Femur (tissue), 1 donor: ENCODE measurements around the gene USHBP1.

Experiments
- DNase-seq: peaks from one replicate; pipeline ENCODE4 v3.0.0-alpha.2; 2017

The USHBP1 gene

DNA sequence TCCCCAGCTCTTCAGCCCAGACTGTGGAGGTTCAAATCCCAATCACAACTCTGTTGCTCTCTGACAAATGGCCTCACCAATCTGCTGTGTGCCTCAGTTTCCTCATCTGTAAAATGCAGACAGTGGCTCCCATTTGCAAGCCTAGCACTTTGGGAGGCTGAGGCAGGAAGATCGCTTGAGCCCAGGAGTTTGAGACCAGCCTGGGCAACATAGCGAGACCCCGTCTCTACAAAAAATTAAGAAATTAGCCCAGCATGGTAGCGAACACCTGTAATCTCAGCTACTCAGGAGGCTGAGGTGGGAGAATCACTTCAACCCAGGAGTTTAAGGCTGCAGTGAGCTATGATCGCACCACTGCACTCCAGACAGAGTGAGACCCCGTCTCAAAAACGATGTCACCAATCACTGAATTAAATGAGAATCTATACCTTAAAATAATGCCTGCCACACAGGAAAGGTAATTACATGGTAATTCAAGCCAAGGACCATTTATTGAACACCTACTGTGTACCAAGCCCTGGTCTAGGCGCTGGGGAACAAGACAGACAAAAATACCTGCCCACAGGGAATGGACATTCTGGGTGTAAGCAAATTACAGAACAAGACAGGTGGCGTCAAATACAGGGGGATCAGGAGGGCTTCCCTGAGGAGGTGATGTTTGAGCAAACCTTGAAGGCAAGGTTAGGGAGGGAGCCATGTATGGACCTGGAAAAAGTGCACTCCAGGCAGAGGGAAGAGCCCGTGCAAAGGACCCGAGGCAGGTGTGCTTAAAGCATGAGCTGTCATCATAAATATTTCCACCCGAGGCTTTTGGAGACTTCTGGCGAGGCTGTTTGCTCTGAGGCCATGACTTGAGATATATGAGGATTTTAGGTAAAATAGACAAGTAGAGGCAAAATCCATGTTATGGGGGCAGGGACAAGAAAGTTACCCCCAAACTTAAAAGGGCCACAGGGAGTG is 26.5 kb downstream of the USHBP1 start:
- no peak for DNase-seq

DNA sequence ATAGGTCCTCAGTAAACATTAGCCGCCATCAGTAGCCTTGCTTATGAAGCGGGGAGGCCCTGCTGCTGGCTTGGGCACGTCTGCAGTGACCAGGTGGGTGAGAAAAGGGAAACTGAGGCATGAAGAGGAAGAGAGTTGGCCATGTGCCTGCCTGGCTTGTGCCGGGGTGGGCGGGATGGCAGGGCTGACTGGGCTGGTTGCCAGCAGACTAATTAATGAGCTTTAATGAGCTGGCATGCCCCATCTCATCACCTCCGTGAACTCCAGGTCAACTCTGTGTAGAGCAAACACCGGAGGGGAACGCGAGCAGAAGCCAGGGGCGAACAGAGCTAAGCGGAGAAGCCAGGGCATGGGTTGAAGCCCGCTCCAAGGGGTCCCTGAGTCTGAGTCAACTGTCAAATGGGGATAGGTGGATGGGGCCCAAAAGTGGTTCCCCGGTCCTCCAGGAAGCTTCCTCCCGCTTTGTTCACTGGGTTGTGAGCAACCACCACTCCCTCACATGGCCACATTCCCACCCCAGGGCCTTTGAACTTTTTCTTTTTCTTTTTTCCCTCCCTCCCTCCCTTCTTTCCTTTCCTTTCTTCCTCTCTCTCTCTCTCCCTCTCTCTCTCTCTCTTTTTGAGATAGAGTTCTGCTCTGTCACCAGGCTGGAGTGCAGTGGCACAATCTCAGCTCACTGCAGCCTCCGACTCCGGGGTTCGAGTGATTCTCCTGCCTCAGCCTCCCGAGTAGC is 27.6 kb downstream of the USHBP1 start:
- no peak for DNase-seq

- DNase-seq = peak; percentile 43
Measured at GRCh38 chr19:17235971-17236777, 28.4 kb downstream of the USHBP1 start.

- peak; percentile 79 for DNase-seq
Measured at GRCh38 chr19:17235300-17235970, 29.1 kb downstream of the USHBP1 start.

DNA sequence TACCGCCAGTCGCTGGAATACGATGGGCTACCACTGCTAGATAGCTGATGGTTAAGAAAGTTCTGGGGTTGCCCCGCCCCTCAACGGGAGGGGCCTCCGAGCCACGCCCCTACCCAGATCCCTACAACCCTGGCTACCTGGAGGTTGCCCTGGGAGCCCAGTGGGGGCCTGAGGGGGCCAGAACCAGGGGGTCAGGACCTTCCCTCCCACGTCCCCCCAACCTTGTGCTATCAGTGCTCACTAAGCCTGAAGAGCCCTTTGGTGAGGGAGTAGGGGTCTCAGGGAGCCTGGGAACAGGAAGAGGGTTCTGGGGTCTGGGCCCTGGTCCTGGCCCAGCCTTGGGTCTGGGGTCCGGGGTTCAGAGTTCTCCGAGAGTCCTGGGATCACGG is 29.6 kb downstream of the USHBP1 start:
- DNase-seq = peak; percentile 50

- no peak for DNase-seq
Measured at GRCh38 chr19:17232258-17232657, 32.3 kb downstream of the USHBP1 start.

GRCh38 chr19:17229890-17230289 is 34.7 kb downstream of the USHBP1 start:
- no peak for DNase-seq

- DNase-seq = no peak
Measured at GRCh38 chr19:17227798-17228367, 36.7 kb downstream of the USHBP1 start.

DNA sequence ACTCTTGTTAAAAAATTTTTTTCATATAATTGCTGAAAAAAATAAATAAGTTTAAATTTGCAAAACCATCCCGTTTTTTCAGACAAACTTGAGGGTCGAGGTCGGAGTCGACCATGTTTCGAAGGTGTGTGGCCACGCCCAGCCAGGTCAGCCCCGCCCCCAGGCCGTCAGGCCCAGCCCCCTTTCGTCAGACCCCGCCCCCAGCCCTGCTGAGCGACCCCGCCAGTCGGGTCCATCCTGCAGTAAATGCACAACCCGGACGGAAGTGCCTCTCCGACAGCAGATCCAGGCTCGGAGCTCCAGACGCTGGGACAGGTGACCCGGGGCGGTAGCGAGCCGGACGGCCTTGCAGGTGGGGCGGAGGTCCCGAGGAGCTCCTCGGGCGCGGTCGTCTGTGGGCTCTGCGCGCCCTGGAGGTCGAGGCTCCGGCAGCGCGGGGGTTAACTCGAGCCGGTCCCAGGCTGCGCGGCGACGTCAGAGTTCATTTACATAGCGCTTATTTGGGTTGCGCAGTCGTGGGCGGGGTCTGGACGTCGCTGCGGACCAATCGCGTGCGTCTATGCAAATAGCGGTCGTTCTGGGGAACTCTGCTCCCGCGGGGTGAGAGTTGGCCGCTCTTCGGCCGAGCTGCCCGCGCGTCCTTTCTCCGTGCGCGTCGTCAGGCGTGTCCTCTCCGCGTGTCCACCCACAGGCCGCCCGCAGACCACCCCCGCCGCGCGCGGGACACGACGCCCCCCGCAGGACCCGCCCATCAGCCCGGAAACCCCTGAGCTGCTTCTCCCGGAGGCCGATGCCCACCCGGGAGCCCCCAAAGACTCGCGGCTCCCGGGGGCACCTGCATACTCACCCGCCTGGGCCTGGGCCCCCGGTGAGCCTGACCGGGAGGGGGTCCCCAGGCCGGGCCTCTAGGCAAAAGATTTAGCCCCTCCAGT is 38.3 kb downstream of the USHBP1 start, which contains the start of gene OCEL1:
OCEL1 (plus strand) TSS at position 225 of the 932 bp plus-strand sequence; CDS start at position 247, 22 bp downstream.
- peak; percentile 99 for DNase-seq

GRCh38 chr19:17225053-17225452 is 39.5 kb downstream of the USHBP1 start:
- no peak for DNase-seq

DNA sequence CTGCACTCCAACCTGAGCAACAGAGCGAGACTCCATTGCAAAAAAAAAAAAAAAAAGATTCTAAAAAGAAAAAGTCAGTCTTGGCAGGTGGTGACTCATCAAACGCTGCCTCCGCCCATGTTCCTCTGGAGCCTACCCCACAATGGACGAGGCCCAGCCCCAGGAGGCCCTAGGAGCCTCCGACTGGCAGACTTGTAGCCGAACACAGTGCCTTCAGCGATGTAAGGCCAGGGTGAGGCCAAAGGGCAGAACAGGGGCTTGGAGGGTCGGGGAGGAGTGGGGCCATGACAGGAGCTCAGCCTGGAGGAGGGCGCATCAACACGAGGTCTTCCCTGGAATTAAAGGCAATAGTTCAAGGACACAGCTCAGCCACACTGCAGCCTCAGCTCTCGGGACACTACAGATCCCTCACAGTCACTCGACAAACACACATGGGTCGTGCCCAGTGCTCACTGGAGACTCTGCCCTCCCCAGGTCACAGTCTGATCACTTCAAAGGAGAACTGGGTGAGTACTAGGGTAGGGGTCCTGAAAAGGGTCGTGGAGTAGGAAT is 44.3 kb downstream of the USHBP1 start:
- DNase-seq = no peak

DNA sequence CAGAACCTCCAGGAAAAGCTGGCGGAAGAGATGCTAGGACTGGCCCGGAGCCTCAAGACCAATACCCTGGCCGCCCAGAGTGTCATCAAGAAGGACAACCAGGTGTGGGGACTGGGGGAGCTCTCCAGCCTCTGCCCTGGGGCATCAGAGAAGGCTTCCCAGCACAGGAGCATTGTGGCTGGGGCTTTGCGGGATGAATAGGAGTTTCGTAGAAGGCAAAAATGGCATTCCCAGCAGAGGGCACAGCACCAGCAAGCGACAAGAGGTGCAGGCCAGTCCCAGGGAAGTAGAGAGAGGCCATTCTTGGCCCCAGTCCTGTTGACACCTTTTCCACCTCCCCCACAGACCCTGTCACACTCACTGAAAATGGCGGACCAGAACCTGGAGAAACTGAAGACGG is 45.3 kb downstream of the USHBP1 start:
- no peak for DNase-seq

GRCh38 chr19:17216058-17216670 is 48.4 kb downstream of the USHBP1 start:
- no peak for DNase-seq

DNA sequence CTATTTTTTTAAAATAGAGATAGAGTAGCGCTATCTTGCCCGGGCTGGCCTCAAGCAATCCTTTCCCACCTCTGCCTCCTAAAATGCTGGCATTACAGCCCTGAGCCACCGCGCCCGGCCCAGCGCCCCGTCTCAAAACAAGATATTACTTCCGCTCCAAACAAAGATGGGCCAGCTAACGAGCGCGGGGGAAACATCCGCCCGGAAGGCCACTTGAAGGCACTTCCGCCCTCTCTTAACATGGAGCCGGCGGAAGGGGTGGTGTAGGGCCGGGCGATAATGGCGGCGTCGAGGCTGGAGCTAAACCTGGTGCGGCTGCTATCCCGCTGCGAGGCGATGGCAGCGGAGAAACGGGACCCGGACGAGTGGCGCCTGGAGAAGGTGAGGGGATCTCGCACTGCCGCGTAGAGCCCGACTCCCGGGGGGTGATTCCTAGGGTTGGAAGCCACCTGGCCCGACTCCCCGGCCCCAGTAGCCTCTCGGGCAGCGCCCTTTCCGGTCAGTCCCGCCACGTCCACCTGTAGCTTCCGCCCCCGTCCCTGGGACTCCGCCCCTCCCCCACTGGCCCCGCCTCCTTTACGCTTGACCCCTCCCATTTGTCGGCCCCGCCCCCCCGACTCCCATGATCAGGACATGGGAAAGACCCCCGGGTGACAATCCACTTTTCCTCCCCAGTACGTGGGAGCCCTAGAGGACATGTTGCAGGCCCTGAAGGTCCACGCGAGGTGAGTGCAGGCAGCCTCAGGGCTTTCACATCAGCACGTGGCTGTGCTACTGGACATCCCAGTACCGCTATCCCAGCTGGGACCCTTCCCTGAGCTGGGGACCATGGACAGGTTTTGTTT is 49.2 kb downstream of the USHBP1 start, which contains the start of gene USE1:
USE1 (plus strand) TSS at position 231 of the 845 bp plus-strand sequence; CDS start at position 280, 49 bp downstream.
- DNase-seq = peak; percentile 95

DNA sequence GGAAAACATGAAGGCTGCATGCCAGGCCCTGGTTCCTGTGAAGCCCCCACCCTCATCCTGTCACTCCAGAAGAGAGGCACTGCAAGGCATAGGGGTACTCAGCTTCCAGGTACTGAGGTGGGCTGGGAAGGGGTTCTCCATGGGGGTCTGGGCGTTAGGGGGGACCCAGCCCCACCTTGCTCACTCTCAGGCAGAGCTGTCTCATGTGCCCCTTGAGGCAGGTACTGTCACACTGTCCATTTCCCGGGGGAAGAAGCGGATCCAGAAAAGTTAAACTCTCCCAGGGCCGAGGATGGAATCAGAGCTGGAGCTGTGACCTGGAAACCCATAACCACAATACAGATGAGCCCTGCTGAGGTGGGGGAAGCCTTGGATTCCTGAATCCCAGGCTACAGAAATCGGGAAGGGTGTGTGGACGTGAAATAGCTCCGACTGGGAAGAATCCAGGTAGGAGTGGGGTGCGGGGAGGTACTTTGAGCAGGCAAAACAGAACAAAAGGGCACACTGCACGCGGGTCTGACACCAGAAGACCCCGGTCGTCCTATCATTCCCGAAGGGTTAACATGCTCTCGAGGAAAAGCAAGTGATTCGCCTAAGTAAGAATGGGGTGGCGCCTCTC is 49.9 kb downstream of the USHBP1 start:
- no peak for DNase-seq

DNA sequence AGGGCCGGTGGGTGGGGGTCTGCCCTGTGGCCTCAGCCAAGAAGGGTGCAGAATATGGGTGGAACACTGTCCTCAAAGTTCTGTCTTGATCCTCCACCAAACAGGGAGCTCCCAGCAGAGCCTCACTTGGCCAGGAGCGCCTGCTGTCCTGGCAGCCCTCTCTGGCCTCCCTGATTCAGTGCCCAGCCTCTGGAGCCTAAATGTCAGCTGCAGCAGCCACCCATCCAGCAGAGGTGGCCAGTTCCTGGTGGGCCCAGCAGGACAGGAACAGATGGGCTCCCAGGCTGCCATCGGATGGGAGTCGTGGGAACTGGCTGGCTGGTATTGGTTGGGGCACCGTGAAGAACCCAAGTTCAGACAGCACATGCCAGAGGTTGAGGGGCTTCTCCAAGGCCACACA is 51.2 kb downstream of the USHBP1 start:
- no peak for DNase-seq

- no peak for DNase-seq
Measured at GRCh38 chr19:17211547-17212446, 52.7 kb downstream of the USHBP1 start.
